Calu3 (cell line): Measurements from ENCODE around the gene RB1. TPM values are rescaled to one million over a fixed set of nuclear protein-coding genes. Genes with fewer than 3 reads are reported as not detected.

ENCODE experiments used
- BruUV-seq: library from RNA; stranded (reverse); fragments of 400-500 nt; replicated peaks from 2 replicates; lab custom pipeline; 2021; lab: Mats Ljungman, UMichigan
- CTCF ChIA-PET: fragments of 300-600 bp; sonication (Branson Sonifier 250); formaldehyde crosslinking; loops from one replicate; lab custom pipeline; 2022; ENCODE audit warnings: antibody characterized with exemption; lab: Charles Lee
- DNase-seq: peaks from one replicate; pipeline ENCODE4 v3.0.0; 2022
- H3K27ac Mint-ChIP-seq: one replicate; pipeline ENCODE4 v1.8.0; 2022; ENCODE audit warnings: mixed read lengths; ENCODE audit not compliant: unreplicated experiment
- H3K27me3 Mint-ChIP-seq: one replicate; pipeline ENCODE4 v1.8.0; 2022; ENCODE audit warnings: mixed read lengths; ENCODE audit not compliant: unreplicated experiment
- H3K36me3 Mint-ChIP-seq: one replicate; pipeline ENCODE4 v1.8.0; 2022; ENCODE audit warnings: mild to moderate bottlenecking, moderate library complexity, mixed read lengths; ENCODE audit not compliant: insufficient read depth, unreplicated experiment
- H3K4me1 Mint-ChIP-seq: one replicate; pipeline ENCODE4 v1.8.0; 2022; ENCODE audit warnings: mild to moderate bottlenecking, low read depth, mixed read lengths; ENCODE audit not compliant: unreplicated experiment
- H3K4me3 Mint-ChIP-seq: one replicate; pipeline ENCODE4 v1.8.0; 2022; ENCODE audit warnings: mild to moderate bottlenecking, low read depth, moderate library complexity, mixed read lengths; ENCODE audit not compliant: unreplicated experiment
- H3K9me3 Mint-ChIP-seq: one replicate; pipeline ENCODE4 v1.8.0; 2022; ENCODE audit warnings: low read depth, mixed read lengths; ENCODE audit not compliant: unreplicated experiment
- intact Hi-C: fragments of 100-400 bp; cut with micrococcal nuclease; formaldehyde crosslinking; loops from one replicate; pipeline ENCODE4 v1.10.0; 2022; ENCODE audit not compliant: unreplicated experiment
- total RNA-seq: library from RNA; stranded (reverse); gene quantifications from 2 replicates; pipeline ENCODE4 v1.2.3, GENCODE V29; 2022
- TF ChIP-seq, protein P1 (sequence below): fragments of 200-600 bp; IDR thresholded peaks from one replicate; pipeline ENCODE4 v1.8.0; 2022; ENCODE audit warnings: antibody characterized with exemption; ENCODE audit not compliant: unreplicated experiment

RB1 gene
- total RNA-seq, 1 experiment from 2014 or later = 38.8 TPM

DNA sequence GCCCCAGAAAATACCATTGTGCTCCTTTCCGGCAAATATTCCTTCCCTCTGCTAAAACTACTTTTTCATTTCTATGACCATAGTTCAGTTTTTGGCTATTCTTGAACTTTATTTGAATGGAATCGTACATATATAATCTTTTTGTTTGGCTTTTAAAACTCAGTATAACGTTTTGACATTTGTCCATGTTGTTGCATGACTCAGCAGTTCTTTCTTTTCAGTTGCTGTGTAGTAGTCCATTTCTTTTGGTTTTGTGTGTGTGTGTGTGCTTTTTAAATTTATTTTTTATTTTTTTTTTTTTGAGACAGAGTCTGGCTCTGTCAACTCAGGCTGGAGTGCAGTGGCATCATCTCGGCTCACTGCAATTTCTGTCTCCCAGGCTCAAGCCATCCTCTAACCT lies 35.5 kb upstream of the RB1 start:
- TF ChIP-seq, protein P1, sequence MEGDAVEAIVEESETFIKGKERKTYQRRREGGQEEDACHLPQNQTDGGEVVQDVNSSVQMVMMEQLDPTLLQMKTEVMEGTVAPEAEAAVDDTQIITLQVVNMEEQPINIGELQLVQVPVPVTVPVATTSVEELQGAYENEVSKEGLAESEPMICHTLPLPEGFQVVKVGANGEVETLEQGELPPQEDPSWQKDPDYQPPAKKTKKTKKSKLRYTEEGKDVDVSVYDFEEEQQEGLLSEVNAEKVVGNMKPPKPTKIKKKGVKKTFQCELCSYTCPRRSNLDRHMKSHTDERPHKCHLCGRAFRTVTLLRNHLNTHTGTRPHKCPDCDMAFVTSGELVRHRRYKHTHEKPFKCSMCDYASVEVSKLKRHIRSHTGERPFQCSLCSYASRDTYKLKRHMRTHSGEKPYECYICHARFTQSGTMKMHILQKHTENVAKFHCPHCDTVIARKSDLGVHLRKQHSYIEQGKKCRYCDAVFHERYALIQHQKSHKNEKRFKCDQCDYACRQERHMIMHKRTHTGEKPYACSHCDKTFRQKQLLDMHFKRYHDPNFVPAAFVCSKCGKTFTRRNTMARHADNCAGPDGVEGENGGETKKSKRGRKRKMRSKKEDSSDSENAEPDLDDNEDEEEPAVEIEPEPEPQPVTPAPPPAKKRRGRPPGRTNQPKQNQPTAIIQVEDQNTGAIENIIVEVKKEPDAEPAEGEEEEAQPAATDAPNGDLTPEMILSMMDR = no peak
- DNase-seq = no peak
- BruUV-seq = no TSS peak

DNA sequence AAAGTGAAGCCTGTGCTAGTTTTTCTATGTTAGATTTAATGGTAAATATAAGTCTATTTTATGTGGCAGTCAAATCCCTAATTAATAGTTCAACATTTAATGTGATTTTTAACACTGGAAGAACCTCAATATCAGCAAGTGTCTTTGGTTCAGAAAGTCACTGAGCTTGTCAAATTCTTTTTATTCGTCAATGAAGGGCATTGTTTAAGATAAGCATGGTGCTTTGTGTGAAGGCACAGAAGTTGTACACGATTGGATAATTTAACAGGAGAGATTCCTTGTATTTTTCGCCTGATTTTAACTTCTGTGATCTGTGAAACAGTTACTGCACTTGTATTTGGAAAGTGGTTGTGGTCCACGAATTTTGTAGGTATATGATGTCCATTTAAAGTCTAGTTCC lies 30.2 kb upstream of the RB1 start:
- no peak for DNase-seq

More for the DNA sequence above, 35.5 kb upstream of the RB1 start:
- no peak overlapping the region for H3K27ac Mint-ChIP-seq
- no peak overlapping the region for H3K4me3 Mint-ChIP-seq
- CTCF ChIA-PET = no interaction called here
- H3K4me1 Mint-ChIP-seq = no peaks in the 10 kb centered on the region
- no peaks in the 10 kb centered on the region for H3K27me3 Mint-ChIP-seq
- intact Hi-C loops = no loop called here
- H3K36me3 Mint-ChIP-seq = peaks cover 8% of the 10 kb centered on the region
- no peaks in the 10 kb centered on the region for H3K9me3 Mint-ChIP-seq

DNA sequence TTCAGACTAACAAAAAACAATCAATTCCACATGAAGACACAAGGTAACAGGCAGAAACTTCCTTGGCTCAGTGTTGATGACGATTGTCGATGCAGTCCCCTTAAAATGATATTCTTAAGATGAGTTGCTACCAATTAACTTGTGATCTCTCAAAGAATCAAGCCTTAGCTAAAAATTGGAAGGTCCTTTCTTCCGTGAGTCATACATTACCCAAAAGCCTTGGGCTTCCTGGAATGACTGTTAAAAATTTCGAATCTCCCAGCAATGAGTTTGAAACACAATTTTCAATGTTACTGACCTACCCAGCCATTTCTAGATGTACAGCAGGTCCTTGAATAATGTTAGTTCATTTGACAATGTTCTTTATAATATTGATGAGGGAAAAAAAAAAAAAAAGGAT lies 28.0 kb upstream of the RB1 start:
- H3K36me3 Mint-ChIP-seq = no peaks in the 10 kb centered on the region
- no peaks in the 10 kb centered on the region for H3K27me3 Mint-ChIP-seq
- TF ChIP-seq, protein P1 = no peak
- DNase-seq = no peak
- H3K4me1 Mint-ChIP-seq = no peaks in the 10 kb centered on the region
- CTCF ChIA-PET = no interaction called here
- no peaks in the 10 kb centered on the region for H3K9me3 Mint-ChIP-seq
- intact Hi-C loops = no loop called here
- BruUV-seq = no TSS peak
- H3K27ac Mint-ChIP-seq = no peak overlapping the region
- no peak overlapping the region for H3K4me3 Mint-ChIP-seq

More for the DNA sequence above, 30.2 kb upstream of the RB1 start:
- H3K27me3 Mint-ChIP-seq = no peaks in the 10 kb centered on the region
- CTCF ChIA-PET = no interaction called here
- TF ChIP-seq, protein P1 = no peak
- no peaks in the 10 kb centered on the region for H3K36me3 Mint-ChIP-seq
- intact Hi-C loops = no loop called here
- H3K4me1 Mint-ChIP-seq = no peaks in the 10 kb centered on the region
- BruUV-seq = no TSS peak
- no peak overlapping the region for H3K27ac Mint-ChIP-seq
- no peaks in the 10 kb centered on the region for H3K9me3 Mint-ChIP-seq
- no peak overlapping the region for H3K4me3 Mint-ChIP-seq

DNA sequence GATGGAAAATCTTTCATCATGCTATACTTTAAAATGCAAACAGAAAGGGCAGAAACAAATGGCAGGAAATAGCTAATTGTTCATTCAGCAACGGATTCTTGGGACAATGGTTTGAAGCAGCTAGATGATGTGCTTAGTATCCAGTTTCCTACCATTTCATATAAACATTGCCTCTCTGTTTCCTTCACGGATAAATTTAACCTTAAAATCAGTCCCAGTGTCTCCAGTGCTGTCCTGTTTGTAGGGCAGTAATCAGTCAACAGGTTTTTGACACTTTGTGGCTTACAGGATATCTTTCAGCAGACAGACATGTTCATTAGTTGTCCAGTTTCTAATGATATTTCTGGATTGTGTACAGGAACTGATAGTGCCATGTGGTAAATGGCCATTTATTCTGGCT lies 24.7 kb upstream of the RB1 start:
- intact Hi-C loops = no loop called here

More for the DNA sequence above, 24.7 kb upstream of the RB1 start:
- Mint-ChIP-seq H3K4me1 (no peaks in the 10 kb centered on the region), H3K4me3 (no peak overlapping the region), H3K9me3 (no peaks in the 10 kb centered on the region), H3K27ac (no peak overlapping the region), H3K36me3 (no peaks in the 10 kb centered on the region), H3K27me3 (no peaks in the 10 kb centered on the region)
- no peak for DNase-seq
- TF ChIP-seq, protein P1 = no peak
- CTCF ChIA-PET = interaction anchor here (0.7 kb wide), 1 partner anchor 725 kb away, joined by 3 read pairs; no protein-coding TSS in a partner anchor
- BruUV-seq = no TSS peak
